Occipital lobe (tissue), 2 donors: ENCODE measurements around the gene PLA2G15. TPM values are rescaled to one million over a fixed set of nuclear protein-coding genes. Genes with fewer than 3 reads are reported as not detected.

Experiments
- DNase-seq: peaks from one replicate; lab custom pipeline; 2025; lab: John Stamatoyannopoulos, UW
- total RNA-seq: library from RNA; depleted of rRNA; stranded (reverse); fragments of >200 nt; gene quantifications from one replicate; pipeline ENCODE4 v1.2.3, GENCODE V29; 2014

Gene PLA2G15
- total RNA-seq, 1 donor from 2014 or later = 17.3 TPM

- no peak for DNase-seq
These were observed 12.8 kb upstream of the PLA2G15 start for GRCh38 chr16:68232335-68232734.

GRCh38 chr16:68233085-68233834 lies 11.9 kb upstream of the PLA2G15 start:
- DNase-seq = no peak

GRCh38 chr16:68233835-68234187 lies 11.4 kb upstream of the PLA2G15 start:
- no peak for DNase-seq

- DNase-seq = no peak
These were observed 10.7 kb upstream of the PLA2G15 start for GRCh38 chr16:68234188-68235107.

GRCh38 chr16:68235108-68235886 lies 9.9 kb upstream of the PLA2G15 start:
- DNase-seq = no peak

GRCh38 chr16:68235887-68236136 lies 9.4 kb upstream of the PLA2G15 start, which contains the start of gene ESRP2:
Gene ESRP2, minus strand, starts transcription at chr16:68236127. Its CDS starts 82 bp downstream, at chr16:68236045.
- DNase-seq = no peak

- no peak for DNase-seq
These were observed 8.9 kb upstream of the PLA2G15 start for GRCh38 chr16:68236137-68236825.

- no peak for DNase-seq
These were observed 8.3 kb upstream of the PLA2G15 start for GRCh38 chr16:68236826-68237242.

- peak; percentile 97 for DNase-seq
These were observed 7.7 kb upstream of the PLA2G15 start for GRCh38 chr16:68237243-68238028.

- no peak for DNase-seq
These were observed 7.2 kb upstream of the PLA2G15 start for GRCh38 chr16:68238029-68238345.

- no peak for DNase-seq
These were observed 3.1 kb upstream of the PLA2G15 start for GRCh38 chr16:68242085-68242484.

- DNase-seq = no peak
These were observed 2.0 kb upstream of the PLA2G15 start for GRCh38 chr16:68242926-68243858.

GRCh38 chr16:68244481-68244902 lies 681 bp upstream of the PLA2G15 start:
- no peak for DNase-seq

GRCh38 chr16:68246121-68246520 lies 948 bp downstream of the PLA2G15 start:
- DNase-seq = no peak

GRCh38 chr16:68246666-68247065 lies 1.5 kb downstream of the PLA2G15 start:
- DNase-seq = no peak

- no peak for DNase-seq
These were observed 2.2 kb downstream of the PLA2G15 start for GRCh38 chr16:68247400-68247799.

GRCh38 chr16:68247932-68248331 lies 2.8 kb downstream of the PLA2G15 start:
- DNase-seq = no peak

GRCh38 chr16:68249371-68249770 lies 4.2 kb downstream of the PLA2G15 start:
- DNase-seq = no peak

GRCh38 chr16:68250951-68251350 lies 5.8 kb downstream of the PLA2G15 start:
- DNase-seq = no peak

- no peak for DNase-seq
These were observed 6.7 kb downstream of the PLA2G15 start for GRCh38 chr16:68251832-68252231.
